Trophoblast cell (in vitro differentiated cells and primary cell): ENCODE data around the gene STX4.

ENCODE experiments used
- DNase-seq, 2 donors: peaks; one replicate each; pipeline ENCODE4 v3.0.0-alpha.2; 2016
- H2AFZ ChIP-seq: 2 replicates; pipeline ENCODE4 v1.6.1; 2013; ENCODE audit warnings: low read length, moderate library complexity, mild to moderate bottlenecking; ENCODE audit not compliant: insufficient read depth, poor library complexity
- H2AK5ac ChIP-seq: 2 replicates; pipeline ENCODE4 v1.6.1; 2013; ENCODE audit warnings: mild to moderate bottlenecking, low read length
- H2BK120ac ChIP-seq: 2 replicates; pipeline ENCODE4 v1.6.1; 2013; ENCODE audit warnings: low read length, mild to moderate bottlenecking, moderate library complexity; ENCODE audit not compliant: insufficient read depth, poor library complexity
- H2BK12ac ChIP-seq: 2 replicates; pipeline ENCODE4 v1.6.1; 2013; ENCODE audit warnings: mild to moderate bottlenecking, low read length, moderate library complexity
- H2BK5ac ChIP-seq: 2 replicates; pipeline ENCODE4 v1.6.1; 2013; ENCODE audit warnings: low read length, low read depth, moderate library complexity, mild to moderate bottlenecking; ENCODE audit not compliant: poor library complexity
- H3K14ac ChIP-seq: 2 replicates; pipeline ENCODE4 v1.6.1; 2013; ENCODE audit warnings: mild to moderate bottlenecking, low read length
- H3K18ac ChIP-seq: 2 replicates; pipeline ENCODE4 v1.6.1; 2013; ENCODE audit warnings: mild to moderate bottlenecking, low read length
- H3K23ac ChIP-seq: 2 replicates; pipeline ENCODE4 v1.6.1; 2013; ENCODE audit warnings: low read length
- H3K27ac ChIP-seq: 2 replicates; pipeline ENCODE4 v1.5.1; 2013; ENCODE audit warnings: low read depth, mild to moderate bottlenecking, inconsistent platforms, low read length, moderate library complexity
- H3K27me3 ChIP-seq: 2 replicates; pipeline ENCODE4 v1.6.1; 2013; ENCODE audit warnings: inconsistent platforms, mild to moderate bottlenecking, low read length, moderate library complexity; ENCODE audit not compliant: insufficient read depth
- H3K36me3 ChIP-seq, 2 experiments: 1 replicate in 1 of 2; 2 replicates in 1 of 2; pipeline ENCODE4 v1.6.1; 2013; ENCODE audit warnings: low read length in 2 of 2, mild to moderate bottlenecking in 2 of 2, moderate library complexity in 1 of 2; ENCODE audit not compliant: insufficient read depth in 2 of 2, control insufficient read depth in 1 of 2
- H3K4ac ChIP-seq: 2 replicates; pipeline ENCODE4 v1.6.1; 2013; ENCODE audit warnings: low read depth, mild to moderate bottlenecking, low read length, moderate library complexity
- H3K4me1 ChIP-seq, 2 experiments: 1 replicate in 1 of 2; 2 replicates in 1 of 2; pipeline ENCODE4 v1.6.1; 2013; ENCODE audit warnings: low read length in 2 of 2, mild to moderate bottlenecking in 2 of 2, moderate library complexity in 1 of 2; ENCODE audit not compliant: insufficient read depth in 2 of 2, control insufficient read depth in 1 of 2
- H3K4me2 ChIP-seq: 2 replicates; pipeline ENCODE4 v1.6.1; 2013; ENCODE audit warnings: inconsistent platforms, mild to moderate bottlenecking, low read length, moderate library complexity
- H3K4me3 ChIP-seq: 2 replicates; pipeline ENCODE4 v1.5.1; 2013; ENCODE audit warnings: mild to moderate bottlenecking, low read depth, low read length, inconsistent platforms
- H3K79me1 ChIP-seq: one replicate; pipeline ENCODE4 v1.6.1; 2013; ENCODE audit warnings: low read length
- H3K79me2 ChIP-seq: 2 replicates; pipeline ENCODE4 v1.6.1; 2013; ENCODE audit warnings: low read length, mild to moderate bottlenecking; ENCODE audit not compliant: control insufficient read depth, insufficient read depth, poor library complexity
- H3K9ac ChIP-seq: 2 replicates; pipeline ENCODE4 v1.6.1; 2013; ENCODE audit warnings: mild to moderate bottlenecking, low read length
- H3K9me3 ChIP-seq: 2 replicates; pipeline ENCODE4 v1.6.1; 2013; ENCODE audit warnings: low read depth, mild to moderate bottlenecking, control low read depth, inconsistent platforms, low read length; ENCODE audit not compliant: insufficient read depth
- H4K12ac ChIP-seq: 2 replicates; pipeline ENCODE4 v1.6.1; 2013; ENCODE audit warnings: low read depth, mild to moderate bottlenecking, low read length, moderate library complexity
- H4K8ac ChIP-seq: 2 replicates; pipeline ENCODE4 v1.6.1; 2013; ENCODE audit warnings: low read depth, mild to moderate bottlenecking, low read length, moderate library complexity
- H4K91ac ChIP-seq: one replicate; pipeline ENCODE4 v1.6.1; 2013; ENCODE audit warnings: low read depth, mild to moderate bottlenecking, low read length, moderate library complexity
- WGBS: extraction: QIAGEN DNeasy Blood & Tissue Kit; methylation state at CpG from one replicate; pipeline ENCODE4 v1.1.7; 2013; ENCODE audit warnings: missing lambda C conversion rate; ENCODE audit not compliant: insufficient read length, insufficient coverage; ENCODE audit errors: extremely low coverage; 5-methylcytosine and 5-hydroxymethylcytosine counted together

The STX4 gene

DNA sequence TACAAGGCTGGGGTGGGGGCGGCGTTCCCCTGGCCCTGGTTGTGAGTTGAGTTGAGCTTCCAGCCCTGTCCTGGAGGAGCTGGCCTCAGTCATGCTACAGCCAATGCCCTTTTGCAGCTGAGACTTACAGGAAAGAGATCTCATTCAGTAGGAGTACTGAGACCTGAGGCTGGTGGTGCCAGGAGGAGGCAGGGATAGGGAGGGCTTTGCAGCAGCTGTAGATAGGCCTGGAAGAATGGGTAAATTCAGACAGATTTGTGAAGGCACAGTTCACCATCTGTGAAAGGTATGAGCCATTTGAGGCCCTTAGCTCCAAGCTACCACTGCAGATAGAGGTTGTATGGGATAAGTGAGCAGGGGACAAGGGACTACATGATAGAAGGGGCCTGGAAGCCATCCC lies 5.6 kb downstream of the STX4 start:
- Histone ChIP-seq H3K79me2 (peaks cover under 1% of the 10 kb centered on the region), H3K4me1 (peaks cover 0 to 3% of the 10 kb centered on the region in 2 experiments), H3K27me3 (no peaks in the 10 kb centered on the region), H3K14ac (no peak overlapping the region), H3K4ac (no peak overlapping the region), H2BK5ac (no peak overlapping the region), H3K27ac (no peak overlapping the region), H3K9ac (no peak overlapping the region), H3K36me3 (peaks cover 38% of the 10 kb centered on the region in 2 experiments), H2BK12ac (no peak overlapping the region), H3K4me2 (no peak overlapping the region), H3K18ac (no peak overlapping the region), H3K9me3 (peaks cover 1% of the 10 kb centered on the region), H3K79me1 (peaks cover under 1% of the 10 kb centered on the region), H3K4me3 (no peak overlapping the region), H4K12ac (no peak overlapping the region), H4K91ac (no peak overlapping the region), H2AK5ac (no peak overlapping the region), H2AFZ (no peak overlapping the region), H2BK120ac (no peak overlapping the region), H3K23ac (no peak overlapping the region), H4K8ac (no peak overlapping the region)
- no CpG with 5 or more reads among the region's 2 CpGs for WGBS
- no peak for DNase-seq

GRCh38 chr16:31042866-31043265 lies 9.5 kb downstream of the STX4 start:
- H3K79me2 ChIP-seq = no peaks in the 10 kb centered on the region
- H4K12ac ChIP-seq = no peak overlapping the region
- no peak for DNase-seq
- WGBS = no CpG with 5 or more reads among the region's 10 CpGs
- no peak overlapping the region for H2AFZ ChIP-seq
- H4K8ac ChIP-seq = no peak overlapping the region
- H3K4me1 ChIP-seq = no peaks in the 10 kb centered on the region
- peaks cover 1% of the 10 kb centered on the region for H3K9me3 ChIP-seq
- no peak overlapping the region for H3K23ac ChIP-seq
- H3K18ac ChIP-seq = no peak overlapping the region
- no peak overlapping the region for H3K4me3 ChIP-seq
- H2BK5ac ChIP-seq = no peak overlapping the region
- no peak overlapping the region for H3K27ac ChIP-seq
- H4K91ac ChIP-seq = no peak overlapping the region
- H2BK12ac ChIP-seq = no peak overlapping the region
- no peak overlapping the region for H2AK5ac ChIP-seq
- H2BK120ac ChIP-seq = no peak overlapping the region
- H3K4ac ChIP-seq = no peak overlapping the region
- no peak overlapping the region for H3K9ac ChIP-seq
- no peak overlapping the region for H3K14ac ChIP-seq
- H3K79me1 ChIP-seq = no peaks in the 10 kb centered on the region
- H3K27me3 ChIP-seq = no peaks in the 10 kb centered on the region
- H3K36me3 ChIP-seq = peaks cover 32 to 34% of the 10 kb centered on the region in 2 experiments
- H3K4me2 ChIP-seq = no peak overlapping the region

- peaks cover 1% of the 10 kb centered on the region for H3K9me3 ChIP-seq
- H4K8ac ChIP-seq = no peak overlapping the region
- H3K18ac ChIP-seq = no peak overlapping the region
- no peaks in the 10 kb centered on the region for H3K27me3 ChIP-seq
- no peak overlapping the region for H4K91ac ChIP-seq
- no peak overlapping the region for H2AK5ac ChIP-seq
- H2BK120ac ChIP-seq = no peak overlapping the region
- no peak overlapping the region for H3K23ac ChIP-seq
- H2BK5ac ChIP-seq = no peak overlapping the region
- H2BK12ac ChIP-seq = no peak overlapping the region
- no peak overlapping the region for H3K27ac ChIP-seq
- no peak overlapping the region for H4K12ac ChIP-seq
- WGBS = no CpG with 5 or more reads among the region's 1 CpG
- no peak overlapping the region for H3K4me2 ChIP-seq
- no peaks in the 10 kb centered on the region for H3K79me2 ChIP-seq
- H3K36me3 ChIP-seq = peaks cover 28 to 30% of the 10 kb centered on the region in 2 experiments
- no peak for DNase-seq
- no peak overlapping the region for H3K14ac ChIP-seq
- no peak overlapping the region for H3K9ac ChIP-seq
- no peaks in the 10 kb centered on the region for H3K79me1 ChIP-seq
- H2AFZ ChIP-seq = no peak overlapping the region
- no peaks in the 10 kb centered on the region for H3K4me1 ChIP-seq
- no peak overlapping the region for H3K4ac ChIP-seq
- H3K4me3 ChIP-seq = no peak overlapping the region
Observed at GRCh38 chr16:31043352-31043751, 10.0 kb downstream of the STX4 start.

GRCh38 chr16:31043898-31044481 lies 10.6 kb downstream of the STX4 start:
- H2AK5ac ChIP-seq = no peak overlapping the region
- no peak overlapping the region for H2AFZ ChIP-seq
- H2BK5ac ChIP-seq = no peak overlapping the region
- no peaks in the 10 kb centered on the region for H3K79me2 ChIP-seq
- no peaks in the 10 kb centered on the region for H3K79me1 ChIP-seq
- DNase-seq = no peak
- no peak overlapping the region for H3K23ac ChIP-seq
- H3K4ac ChIP-seq = no peak overlapping the region
- no peak overlapping the region for H3K4me2 ChIP-seq
- H2BK12ac ChIP-seq = no peak overlapping the region
- H4K91ac ChIP-seq = no peak overlapping the region
- no CpG with 5 or more reads among the region's 4 CpGs for WGBS
- H3K18ac ChIP-seq = no peak overlapping the region
- no peak overlapping the region for H2BK120ac ChIP-seq
- H3K36me3 ChIP-seq = peaks cover 22 to 23% of the 10 kb centered on the region in 2 experiments
- H3K27ac ChIP-seq = no peak overlapping the region
- H4K12ac ChIP-seq = no peak overlapping the region
- no peak overlapping the region for H3K9ac ChIP-seq
- no peaks in the 10 kb centered on the region for H3K4me1 ChIP-seq
- no peak overlapping the region for H3K4me3 ChIP-seq
- peaks cover 1% of the 10 kb centered on the region for H3K9me3 ChIP-seq
- no peak overlapping the region for H3K14ac ChIP-seq
- no peaks in the 10 kb centered on the region for H3K27me3 ChIP-seq
- no peak overlapping the region for H4K8ac ChIP-seq
